PC-3 (cell line): ENCODE results near the gene LIMA1.

ENCODE experiments used
- CTCF ChIP-seq: fragments of 300-600 bp; sonication (generic); conservative IDR thresholded peaks from 2 replicates; pipeline ENCODE4 v1.5.1; 2017; ENCODE audit warnings: antibody characterized with exemption, low read depth, mild to moderate bottlenecking, low read length
- EZH2 ChIP-seq: fragments of 300-600 bp; sonication (generic); IDR thresholded peaks from one replicate; pipeline ENCODE4 v1.6.1; 2017; ENCODE audit warnings: antibody characterized with exemption, mild to moderate bottlenecking, low read length; ENCODE audit not compliant: unreplicated experiment
- EZH2phosphoT487 ChIP-seq: fragments of 300-600 bp; sonication (generic); IDR thresholded peaks from 2 replicates; pipeline ENCODE4 v1.6.1; 2018; ENCODE audit warnings: mild to moderate bottlenecking, antibody characterized with exemption, low read length, borderline replicate concordance

GRCh38 chr12:50242751-50243191, 40.5 kb downstream of the LIMA1 start:
- TF ChIP-seq CTCF (no peak), EZH2 (no peak), EZH2phosphoT487 (no peak)
